Activated CD8-positive, alpha-beta T cell treated with anti-CD3 and anti-CD28 coated beads for 36 hours (primary cell): ENCODE data around the gene NCBP3. TPM values are rescaled to one million over a fixed set of nuclear protein-coding genes. Genes with fewer than 3 reads are reported as not detected.

Source experiments
- ATAC-seq: fragments of 200-7000 bp; cut with Tn5 transposase; one replicate; pipeline ENCODE4 v1.10.0; 2021; ENCODE audit warnings: mild to moderate bottlenecking, moderate library complexity
- CTCF ChIA-PET: fragments of 350-600 bp; sonication (Branson Sonifier 250); formaldehyde crosslinking; loops from one replicate; lab custom pipeline; 2021; ENCODE audit warnings: antibody characterized with exemption; lab: Charles Lee
- POLR2A ChIA-PET: fragments of 350-600 bp; sonication (Branson Sonifier 250); formaldehyde crosslinking; loops from one replicate; lab custom pipeline; 2021; ENCODE audit warnings: antibody characterized with exemption; lab: Charles Lee
- DNase-seq: peaks from one replicate; pipeline ENCODE4 v3.0.0-alpha.2; 2020
- H3K27ac Mint-ChIP-seq: one replicate; pipeline ENCODE4 v1.8.0; 2021; ENCODE audit warnings: mild to moderate bottlenecking, mixed read lengths
- H3K27me3 Mint-ChIP-seq: one replicate; pipeline ENCODE4 v1.8.0; 2021; ENCODE audit warnings: mixed read lengths
- H3K36me3 Mint-ChIP-seq: one replicate; pipeline ENCODE4 v1.8.0; 2021; ENCODE audit warnings: low read depth, mixed read lengths
- H3K4me1 Mint-ChIP-seq: one replicate; pipeline ENCODE4 v1.8.0; 2021; ENCODE audit warnings: low read depth, mixed read lengths
- H3K4me3 Mint-ChIP-seq: one replicate; pipeline ENCODE4 v1.8.0; 2021; ENCODE audit warnings: mild to moderate bottlenecking, moderate library complexity, mixed read lengths
- H3K9me3 Mint-ChIP-seq: one replicate; pipeline ENCODE4 v1.8.0; 2021; ENCODE audit warnings: mixed read lengths
- intact Hi-C: fragments of 100-400 bp; cut with micrococcal nuclease; formaldehyde crosslinking; loops from one replicate; pipeline ENCODE4 v1.10.0; 2022
- total RNA-seq, 2 experiments: library from RNA; stranded (reverse); gene quantifications; one replicate each; pipeline ENCODE4 v1.2.3, GENCODE V29; 2021
- TF ChIP-seq, protein P1 (sequence below): fragments of 200-600 bp; IDR thresholded peaks from one replicate; pipeline ENCODE4 v1.8.0; 2022; ENCODE audit warnings: antibody characterized with exemption, mild to moderate bottlenecking

The NCBP3 gene
- total RNA-seq, 2 experiments from 2014 or later = 34.7 to 41.1 TPM

DNA sequence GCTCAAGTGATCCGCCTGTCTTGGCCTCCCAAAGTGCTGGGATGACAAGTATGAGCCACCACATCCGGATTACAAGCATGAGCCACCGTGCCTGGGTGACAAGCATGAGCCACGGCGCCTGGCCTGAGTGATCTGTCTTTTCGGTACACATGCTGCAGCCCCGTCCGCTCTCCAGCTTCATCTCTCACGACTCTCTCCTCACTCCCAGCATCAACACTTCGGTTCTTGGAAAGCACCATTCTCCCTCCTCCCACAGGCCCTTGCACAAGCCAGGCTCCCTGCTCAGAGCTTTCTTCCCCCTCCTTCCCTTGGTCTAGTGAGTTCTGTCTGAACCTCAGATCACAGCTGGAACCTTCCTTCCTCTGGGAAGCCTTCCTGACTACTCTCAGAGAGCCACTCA, 6.5 kb upstream of the NCBP3 start:
- H3K4me3 Mint-ChIP-seq = no peak overlapping the region
- CTCF ChIA-PET = interaction anchor here (1.4 to 2.7 kb wide), 2 partner anchors 10 to 165 kb away, joined by 3 to 15 read pairs; no protein-coding TSS in a partner anchor
- no peak overlapping the region for H3K27ac Mint-ChIP-seq

DNA sequence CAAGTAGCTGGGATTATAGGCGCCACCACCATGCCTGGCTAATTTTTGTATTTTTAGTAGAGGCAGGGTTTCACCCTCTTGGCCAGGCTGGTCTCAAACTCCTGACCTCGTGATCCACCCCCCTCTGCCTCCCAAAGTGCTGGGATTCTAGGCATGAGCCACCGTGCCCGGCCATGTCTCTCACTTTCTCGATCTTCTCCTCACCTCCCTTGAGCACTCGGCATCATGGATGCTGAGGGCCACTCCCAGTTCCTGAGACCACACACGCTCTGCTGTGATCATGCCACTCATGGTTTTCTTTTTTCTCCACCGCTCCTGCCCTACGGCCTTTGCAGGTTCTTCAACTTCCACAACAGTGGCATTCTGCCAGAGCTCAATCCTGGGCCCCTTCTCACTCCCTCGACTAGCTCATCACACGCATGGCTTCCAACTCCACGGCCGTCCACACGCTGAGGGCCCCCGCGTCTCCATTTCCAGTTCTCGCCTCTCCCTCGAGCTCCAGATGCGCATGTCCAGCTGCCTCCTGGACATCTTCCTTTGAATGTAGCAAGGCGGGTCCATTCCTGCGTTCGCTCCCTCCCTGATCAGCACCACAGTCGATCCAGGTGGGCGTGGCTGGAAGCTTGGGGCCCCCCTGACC, 5.5 kb upstream of the NCBP3 start:
- POLR2A ChIA-PET = no interaction called here
- Mint-ChIP-seq H3K27ac (no peak overlapping the region), H3K27me3 (peaks cover 4% of the 10 kb centered on the region), H3K4me3 (no peak overlapping the region), H3K9me3 (no peaks in the 10 kb centered on the region), H3K4me1 (peaks cover 2% of the 10 kb centered on the region), H3K36me3 (no peaks in the 10 kb centered on the region)
- no peak for DNase-seq
- CTCF ChIA-PET = interaction anchor here (1.4 to 2.7 kb wide), 2 partner anchors 11 to 166 kb away, joined by 3 to 15 read pairs; no protein-coding TSS in a partner anchor
- ATAC-seq = no peak
- intact Hi-C loops = no loop called here
- TF ChIP-seq, protein P1, sequence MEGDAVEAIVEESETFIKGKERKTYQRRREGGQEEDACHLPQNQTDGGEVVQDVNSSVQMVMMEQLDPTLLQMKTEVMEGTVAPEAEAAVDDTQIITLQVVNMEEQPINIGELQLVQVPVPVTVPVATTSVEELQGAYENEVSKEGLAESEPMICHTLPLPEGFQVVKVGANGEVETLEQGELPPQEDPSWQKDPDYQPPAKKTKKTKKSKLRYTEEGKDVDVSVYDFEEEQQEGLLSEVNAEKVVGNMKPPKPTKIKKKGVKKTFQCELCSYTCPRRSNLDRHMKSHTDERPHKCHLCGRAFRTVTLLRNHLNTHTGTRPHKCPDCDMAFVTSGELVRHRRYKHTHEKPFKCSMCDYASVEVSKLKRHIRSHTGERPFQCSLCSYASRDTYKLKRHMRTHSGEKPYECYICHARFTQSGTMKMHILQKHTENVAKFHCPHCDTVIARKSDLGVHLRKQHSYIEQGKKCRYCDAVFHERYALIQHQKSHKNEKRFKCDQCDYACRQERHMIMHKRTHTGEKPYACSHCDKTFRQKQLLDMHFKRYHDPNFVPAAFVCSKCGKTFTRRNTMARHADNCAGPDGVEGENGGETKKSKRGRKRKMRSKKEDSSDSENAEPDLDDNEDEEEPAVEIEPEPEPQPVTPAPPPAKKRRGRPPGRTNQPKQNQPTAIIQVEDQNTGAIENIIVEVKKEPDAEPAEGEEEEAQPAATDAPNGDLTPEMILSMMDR = no peak

More for the DNA sequence above, 6.5 kb upstream of the NCBP3 start:
- ATAC-seq (no peak), DNase-seq (no peak)
- no peaks in the 10 kb centered on the region for H3K36me3 Mint-ChIP-seq
- H3K27me3 Mint-ChIP-seq = peaks cover 4% of the 10 kb centered on the region
- no peaks in the 10 kb centered on the region for H3K4me1 Mint-ChIP-seq
- POLR2A ChIA-PET = no interaction called here
- no peaks in the 10 kb centered on the region for H3K9me3 Mint-ChIP-seq
- intact Hi-C loops = no loop called here
- TF ChIP-seq, protein P1 = no peak

DNA sequence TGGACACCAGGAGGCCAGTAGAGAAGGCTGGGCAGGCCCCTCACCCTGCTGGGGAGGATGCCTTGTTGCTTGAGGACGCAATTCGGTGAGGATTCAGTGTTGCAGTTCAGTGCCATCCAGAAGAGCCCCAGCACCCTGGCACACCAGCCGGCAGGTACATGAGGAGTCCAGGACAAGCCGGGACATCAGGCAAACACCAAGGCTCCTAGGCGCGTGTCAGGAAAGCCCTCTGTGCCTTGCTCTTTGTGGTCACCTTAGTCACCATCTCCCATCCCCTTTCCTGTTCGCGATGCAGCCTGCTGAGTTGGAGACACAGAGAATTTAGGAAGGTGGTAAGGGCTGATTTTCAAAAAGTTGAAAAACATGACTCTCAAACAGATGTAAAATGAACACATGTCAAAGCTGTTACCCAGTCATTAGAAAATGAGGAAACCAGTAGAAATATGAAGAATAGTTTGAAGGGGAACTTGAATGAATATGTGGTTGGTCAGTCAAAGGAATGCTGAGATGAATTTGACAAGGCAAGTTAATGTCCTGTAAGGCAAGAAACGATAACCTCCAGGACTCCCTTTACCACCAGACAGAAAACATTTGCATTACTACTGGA, 2.3 kb upstream of the NCBP3 start:
- Mint-ChIP-seq H3K27me3 (peaks cover 4% of the 10 kb centered on the region), H3K4me1 (peaks cover 20% of the 10 kb centered on the region), H3K36me3 (peaks cover 7% of the 10 kb centered on the region), H3K4me3 (no peak overlapping the region), H3K9me3 (no peaks in the 10 kb centered on the region), H3K27ac (no peak overlapping the region)
- CTCF ChIA-PET = interaction anchor here (1.5 to 5.6 kb wide), 2 partner anchors 14 to 21 kb away, joined by 4 to 51 read pairs; no protein-coding TSS in a partner anchor
- DNase-seq (no peak), ATAC-seq (no peak)
- intact Hi-C loops = loop anchor here (5.0 kb wide), 1 partner anchor 111 kb away; no protein-coding TSS in a partner anchor
- TF ChIP-seq, protein P1 = no peak
- POLR2A ChIA-PET = no interaction called here

DNA sequence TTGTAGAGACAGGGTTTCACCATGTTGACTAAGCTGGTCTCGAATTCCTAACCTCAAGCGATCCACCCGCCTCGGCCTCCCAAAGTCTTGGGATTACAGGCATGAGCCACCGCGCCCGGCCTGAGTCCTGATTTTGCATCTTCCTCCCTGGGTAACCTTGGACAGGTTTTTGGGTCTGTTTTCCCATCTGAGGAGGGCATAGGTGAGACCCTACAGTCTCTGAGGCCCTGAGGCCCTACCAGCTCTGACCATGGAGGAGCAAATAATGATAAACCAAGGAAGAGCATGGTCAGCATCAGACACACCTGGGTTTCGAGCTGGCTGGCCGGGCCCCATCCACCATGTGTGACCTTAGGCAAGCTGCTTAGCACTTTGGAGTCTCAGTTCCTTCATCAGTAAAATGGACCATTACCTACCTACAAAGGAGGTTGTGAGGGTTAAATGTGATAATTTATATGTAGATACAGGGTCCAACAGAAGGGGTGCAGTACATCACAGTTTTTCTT, 1.2 kb upstream of the NCBP3 start:
- POLR2A ChIA-PET = interaction anchor here (0.6 to 2.1 kb wide), 3 partner anchors 34 to 136 kb away, joined by 3 to 6 read pairs (median 4); partner anchors contain the start of gene ATP2A3
- ATAC-seq (no peak), DNase-seq (no peak)
- Mint-ChIP-seq H3K27ac (no peak overlapping the region), H3K36me3 (peaks cover 9% of the 10 kb centered on the region), H3K27me3 (peaks cover 4% of the 10 kb centered on the region), H3K4me1 (peaks cover 20% of the 10 kb centered on the region), H3K4me3 (peak overlapping the region; percentile 8), H3K9me3 (no peaks in the 10 kb centered on the region)
- TF ChIP-seq, protein P1 = no peak
- CTCF ChIA-PET = interaction anchor here (0.8 to 6.0 kb wide), 12 partner anchors 10 to 203 kb away, joined by 3 to 101 read pairs (median 10); partner anchors contain the start of gene HASPIN
- intact Hi-C loops = loop anchor here (5.0 kb wide), 1 partner anchor 110 kb away; no protein-coding TSS in a partner anchor
